Lower leg skin (tissue), 3 donors: ENCODE data around the gene TCAP.
A peak's percentile ranks its signal among the peaks of the same experiment; 100 is the strongest.

ENCODE experiments used
- POLR2A ChIP-seq, 2 donors: fragments of 450-650 bp; IDR thresholded peaks; one replicate each; pipeline ENCODE4 v1.6.1; 2016 to 2017; ENCODE audit warnings: antibody characterized with exemption in 2 of 2, mild to moderate bottlenecking in 1 of 2, moderate library complexity in 1 of 2
- TF ChIP-seq, protein P1 (sequence below), 3 donors: fragments of 450-650 bp; IDR thresholded peaks; one replicate each; pipeline ENCODE4 v1.5.1; 2016; ENCODE audit warnings: antibody characterized with exemption in 3 of 3, mild to moderate bottlenecking in 3 of 3, moderate library complexity in 2 of 3

GRCh38 chr17:39671651-39672521, 6.7 kb downstream of the TCAP start:
- no peak for TF ChIP-seq POLR2A (IDR thresholded peaks at IDR 0.05)
- TF ChIP-seq, protein P1, sequence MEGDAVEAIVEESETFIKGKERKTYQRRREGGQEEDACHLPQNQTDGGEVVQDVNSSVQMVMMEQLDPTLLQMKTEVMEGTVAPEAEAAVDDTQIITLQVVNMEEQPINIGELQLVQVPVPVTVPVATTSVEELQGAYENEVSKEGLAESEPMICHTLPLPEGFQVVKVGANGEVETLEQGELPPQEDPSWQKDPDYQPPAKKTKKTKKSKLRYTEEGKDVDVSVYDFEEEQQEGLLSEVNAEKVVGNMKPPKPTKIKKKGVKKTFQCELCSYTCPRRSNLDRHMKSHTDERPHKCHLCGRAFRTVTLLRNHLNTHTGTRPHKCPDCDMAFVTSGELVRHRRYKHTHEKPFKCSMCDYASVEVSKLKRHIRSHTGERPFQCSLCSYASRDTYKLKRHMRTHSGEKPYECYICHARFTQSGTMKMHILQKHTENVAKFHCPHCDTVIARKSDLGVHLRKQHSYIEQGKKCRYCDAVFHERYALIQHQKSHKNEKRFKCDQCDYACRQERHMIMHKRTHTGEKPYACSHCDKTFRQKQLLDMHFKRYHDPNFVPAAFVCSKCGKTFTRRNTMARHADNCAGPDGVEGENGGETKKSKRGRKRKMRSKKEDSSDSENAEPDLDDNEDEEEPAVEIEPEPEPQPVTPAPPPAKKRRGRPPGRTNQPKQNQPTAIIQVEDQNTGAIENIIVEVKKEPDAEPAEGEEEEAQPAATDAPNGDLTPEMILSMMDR (IDR thresholded peaks at IDR 0.05) = peak in 1 of 3 donors; percentile 48
